HG02938 (cell line): ENCODE data around the gene MECP2.
"Not testable (repeated sequence)": the region's sequence is repeated elsewhere in the genome, so short reads cannot be mapped to it uniquely, and the experiment has no call there.

Experiments
- ATAC-seq: cut with Tn5 transposase; IDR thresholded peaks from one replicate; pipeline ENCODE4 v1.9.1; 2021; ENCODE audit warnings: mild to moderate bottlenecking, moderate library complexity; ENCODE audit not compliant: unreplicated experiment

MECP2 gene

DNA sequence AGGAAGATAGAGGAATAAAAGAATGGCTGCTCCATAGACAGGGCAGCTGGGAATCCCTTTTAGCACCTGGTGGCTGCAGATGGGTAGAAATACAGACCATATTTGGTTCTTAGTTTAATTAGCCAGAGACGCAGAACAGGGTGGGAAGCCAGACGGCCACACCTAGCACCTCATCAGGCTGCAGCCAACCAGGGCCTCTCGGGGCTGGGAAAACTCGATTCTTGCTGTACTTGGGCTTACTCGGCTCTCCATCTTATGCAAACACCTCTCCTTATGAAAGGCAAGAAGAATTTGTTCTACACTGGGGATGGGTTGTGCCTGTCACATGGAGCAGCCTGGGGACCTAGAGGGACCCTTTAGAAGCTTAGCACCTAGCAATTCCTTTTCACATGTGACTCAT, 97.5 kb downstream of the MECP2 start:
- no peak for ATAC-seq

DNA sequence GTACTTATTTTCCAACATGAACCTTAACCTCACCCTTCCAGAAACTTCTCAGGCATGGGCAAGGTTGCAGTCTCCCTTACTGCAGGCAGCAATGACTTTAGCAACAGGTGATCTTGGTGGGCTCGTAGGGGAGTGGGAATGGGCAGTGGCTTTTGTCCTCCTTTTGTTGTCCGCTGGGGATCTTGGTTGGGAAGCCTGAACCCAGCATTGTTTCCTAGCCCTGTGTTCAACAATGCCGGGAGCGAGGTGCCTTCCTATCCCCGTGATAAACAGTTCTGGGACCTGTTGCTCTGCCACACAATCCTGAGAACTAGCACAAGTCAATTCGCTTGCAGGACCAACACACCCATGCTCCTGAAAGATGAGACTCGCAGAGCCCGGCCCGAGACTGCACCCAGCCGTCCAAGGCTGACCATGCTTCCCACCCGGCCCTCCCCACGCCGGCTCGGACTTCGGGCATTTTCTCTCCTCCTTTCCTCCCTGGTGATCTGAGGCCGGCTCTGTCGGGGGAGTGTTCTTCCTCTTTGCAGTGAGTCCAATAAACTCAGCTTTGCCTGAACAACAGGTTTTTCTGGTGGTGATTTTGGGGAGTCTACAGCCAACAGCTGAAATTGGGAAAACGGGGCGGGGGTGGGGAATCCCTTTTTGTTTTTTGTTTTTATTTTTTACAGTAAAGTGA, 98.0 kb downstream of the MECP2 start:
- no peak for ATAC-seq

DNA sequence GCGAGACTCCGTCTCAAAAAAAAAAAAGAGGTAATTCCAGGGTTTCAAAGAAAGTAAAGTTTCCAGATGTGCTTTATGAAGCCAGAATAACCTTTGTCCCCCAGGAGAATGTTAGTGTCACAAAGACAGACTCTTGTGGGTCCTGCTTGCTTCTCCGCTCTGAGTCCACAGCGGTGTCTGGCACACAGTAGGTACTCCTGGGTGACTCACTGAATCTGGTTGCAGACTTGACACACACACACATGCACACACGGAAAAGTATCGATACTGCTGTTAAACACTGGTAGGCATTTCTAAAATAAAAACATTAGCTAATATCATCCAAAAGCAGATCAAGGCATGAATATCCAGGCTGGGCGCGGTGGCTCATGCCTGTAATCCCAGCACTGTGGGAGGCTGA, 102.0 kb downstream of the MECP2 start:
- ATAC-seq = no peak

DNA sequence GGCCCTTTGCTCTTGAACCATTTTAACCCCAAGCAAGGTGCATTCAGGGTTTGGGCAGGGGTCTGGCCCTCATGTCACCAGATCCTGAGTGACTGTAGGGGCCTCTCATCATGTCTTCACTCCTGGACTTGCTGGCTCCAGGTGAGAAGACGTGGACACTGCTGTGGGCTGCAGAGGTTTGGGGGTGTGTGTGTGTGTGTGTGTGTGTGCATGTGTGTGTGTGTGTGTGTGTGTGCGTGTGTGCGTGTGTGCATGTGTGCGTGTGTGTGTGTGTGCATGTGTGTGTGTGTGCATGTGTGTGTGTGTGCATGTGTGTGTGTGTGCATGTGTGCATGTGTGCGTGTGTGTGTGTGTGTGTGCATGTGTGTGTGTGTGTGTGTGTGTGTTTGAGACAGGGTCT, 103.1 kb downstream of the MECP2 start:
- not testable (repeated sequence) for ATAC-seq

DNA sequence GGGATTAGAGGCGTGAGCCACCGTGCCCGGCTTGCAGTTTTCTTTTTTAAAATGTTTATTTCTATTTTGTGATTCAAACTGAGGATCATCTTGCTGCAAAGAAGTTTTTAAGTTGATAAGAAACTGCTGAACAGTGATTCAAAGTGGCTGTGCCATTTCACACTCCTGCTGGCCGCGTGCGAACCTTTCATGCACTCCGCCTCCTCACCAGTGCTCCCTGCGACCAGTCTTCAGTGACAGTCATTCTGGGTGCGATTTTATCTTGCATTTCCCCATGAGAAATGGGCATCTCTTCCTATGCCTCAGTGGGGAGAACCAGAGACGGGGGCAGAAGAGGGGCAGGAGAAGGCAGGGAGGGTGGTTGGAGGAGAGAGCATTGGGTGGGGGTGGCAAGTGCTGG, 103.5 kb downstream of the MECP2 start:
- no peak for ATAC-seq

DNA sequence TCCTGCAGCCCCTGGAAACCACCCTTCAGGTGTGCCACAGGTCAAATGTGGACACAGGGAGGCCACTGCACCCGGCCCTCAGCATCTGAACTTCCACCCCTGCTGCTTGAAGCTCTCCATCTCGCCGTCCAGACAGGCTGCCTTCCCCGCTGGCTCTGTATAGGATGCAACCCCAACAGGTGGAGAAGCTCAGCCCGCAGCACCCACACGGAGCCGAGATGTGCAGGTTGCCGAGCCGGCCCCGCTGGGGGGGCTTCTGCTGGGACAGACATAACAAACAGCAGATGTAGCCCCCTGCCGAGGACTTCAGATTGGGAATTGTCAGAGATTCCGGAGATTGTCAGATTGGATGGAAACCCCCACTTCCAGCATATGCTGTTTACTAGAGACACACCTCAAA, 104.4 kb downstream of the MECP2 start:
- no peak for ATAC-seq

DNA sequence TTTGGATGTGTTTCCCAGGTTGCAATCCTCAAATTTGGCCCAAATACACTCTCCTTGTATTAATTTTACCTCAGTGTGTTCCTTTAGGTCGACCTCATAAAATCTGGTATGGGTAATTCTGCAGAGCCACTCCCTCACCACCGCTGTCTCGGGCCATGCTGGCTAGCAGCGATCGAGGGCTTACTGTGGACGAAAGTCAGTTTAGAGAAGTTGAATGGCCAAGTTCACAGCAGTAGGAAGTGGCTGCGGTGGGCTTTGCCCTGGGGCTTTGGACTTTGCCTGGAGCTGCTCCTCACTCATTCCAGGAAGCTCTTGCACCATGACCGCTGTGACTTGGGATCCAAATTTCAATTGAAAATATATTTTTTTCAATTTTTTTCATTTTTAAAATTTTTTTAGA, 105.3 kb downstream of the MECP2 start:
- ATAC-seq = no peak

DNA sequence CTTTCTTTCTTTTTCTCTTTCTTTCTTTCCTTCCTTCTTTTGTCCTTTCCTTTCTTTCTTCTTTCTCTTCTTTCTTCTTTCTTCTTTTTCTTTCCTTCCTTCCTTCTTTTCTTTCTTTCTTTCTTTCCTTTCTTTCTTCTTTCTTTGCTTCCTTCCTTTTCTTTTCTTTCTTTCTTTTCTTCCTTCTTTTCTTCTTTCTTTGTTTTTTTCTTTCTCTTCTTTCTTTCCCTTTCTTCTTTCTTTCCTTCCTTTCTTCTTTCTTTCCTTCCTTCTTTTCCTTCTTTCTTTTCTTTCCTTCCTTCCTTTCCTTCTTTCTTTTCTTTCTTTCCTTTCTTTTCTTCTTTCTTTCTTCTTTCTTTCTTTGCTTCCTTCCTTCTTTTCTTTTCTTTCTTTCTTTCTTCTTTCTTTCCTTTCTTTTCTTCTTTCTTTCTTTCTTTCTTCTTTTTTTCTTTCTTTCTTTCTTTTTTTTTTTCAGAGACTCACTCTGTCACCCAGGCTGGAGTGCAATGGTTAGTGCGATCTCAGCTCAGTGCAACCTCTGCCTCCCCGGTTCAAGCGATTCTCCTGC, 106.4 kb downstream of the MECP2 start:
- no peak for ATAC-seq

DNA sequence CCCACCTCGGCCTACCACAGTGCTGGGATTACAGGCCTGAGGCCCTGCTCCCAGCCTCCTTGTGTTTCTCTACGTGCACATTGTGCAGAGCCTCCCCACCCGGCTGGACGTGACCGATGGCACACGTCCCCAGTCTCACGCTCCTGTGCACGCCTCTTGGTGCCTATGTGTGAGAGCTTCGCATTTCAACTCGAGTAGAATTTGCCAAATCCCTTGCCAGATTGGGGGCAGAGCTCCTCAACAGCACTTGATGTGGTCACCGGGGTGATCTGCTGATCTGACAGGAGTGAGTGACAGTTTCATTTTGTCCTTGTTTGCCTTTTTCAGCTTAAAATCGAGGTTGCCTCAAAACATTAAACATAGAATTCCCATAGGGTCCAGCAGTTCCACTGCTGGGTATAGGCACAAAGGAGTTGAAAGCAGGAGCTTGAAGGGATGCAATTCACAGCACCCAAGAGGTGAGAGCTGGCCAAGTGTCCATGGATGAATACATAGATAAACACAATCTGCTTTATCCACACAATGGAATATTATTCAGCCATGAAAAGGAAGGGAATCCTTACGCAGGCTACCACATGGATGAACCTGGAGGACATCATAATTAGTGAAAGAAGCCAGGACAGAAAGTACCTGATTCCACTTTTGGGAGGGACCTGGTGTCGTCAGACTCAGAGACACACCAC, 107.4 kb downstream of the MECP2 start:
- no peak for ATAC-seq

DNA sequence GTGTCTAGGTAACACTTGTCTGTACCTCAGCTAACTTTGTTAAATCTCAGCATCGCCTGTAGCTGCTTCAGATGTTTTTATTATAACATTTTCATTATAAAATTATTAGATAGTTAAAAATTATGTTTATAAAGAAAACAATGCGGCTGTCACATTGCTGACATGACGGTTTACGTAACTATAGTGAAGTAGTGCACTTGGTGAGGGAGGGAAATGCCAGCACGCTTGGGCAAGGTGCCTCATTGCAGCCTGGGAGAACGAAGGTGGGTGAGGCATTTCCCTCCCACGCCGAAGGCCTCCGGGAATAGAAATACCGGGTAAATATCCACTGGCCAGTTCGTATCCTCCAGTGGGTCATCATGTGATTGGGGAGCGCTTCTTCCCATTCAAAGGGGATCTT, 109.0 kb downstream of the MECP2 start:
- no peak for ATAC-seq

DNA sequence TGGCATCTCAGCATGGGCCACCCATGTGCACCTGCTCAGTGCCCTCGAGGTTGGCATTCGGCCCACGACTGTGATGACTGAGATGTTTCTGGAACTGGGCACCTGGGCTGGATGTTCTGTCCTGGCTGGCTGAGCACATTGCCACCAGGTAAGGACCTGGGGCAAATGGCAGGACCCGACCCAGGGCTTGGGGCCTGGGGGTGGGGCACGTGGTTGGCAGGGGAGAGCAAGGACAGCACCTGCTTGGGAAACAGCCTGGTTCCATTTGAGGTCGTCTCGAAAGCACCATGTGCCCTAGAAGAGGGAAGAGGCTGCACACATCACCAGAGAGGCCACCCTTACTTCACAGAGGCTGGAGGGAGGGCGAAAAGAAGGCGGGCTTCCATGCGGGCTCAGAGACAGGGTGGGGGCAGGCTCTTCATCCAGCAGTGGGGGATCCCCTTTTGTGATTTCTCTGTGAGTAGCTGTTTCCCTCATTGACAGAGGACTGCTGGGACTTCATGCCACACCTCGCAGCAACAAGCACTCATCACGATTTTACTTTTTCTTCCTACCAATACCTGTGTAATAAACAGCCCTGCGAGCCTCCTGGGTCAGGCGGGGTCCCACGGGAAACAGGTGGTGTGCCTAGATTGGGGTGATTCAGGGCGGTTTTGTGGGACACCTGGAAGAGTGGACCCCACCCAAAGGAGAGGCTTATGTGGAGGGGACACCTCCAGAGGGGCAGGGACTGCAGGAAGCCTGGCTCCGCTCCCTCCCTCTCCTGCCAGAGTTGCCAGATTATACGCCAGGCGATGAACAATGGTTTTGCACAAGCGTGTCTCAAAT, 113.0 kb downstream of the MECP2 start:
- no peak for ATAC-seq

DNA sequence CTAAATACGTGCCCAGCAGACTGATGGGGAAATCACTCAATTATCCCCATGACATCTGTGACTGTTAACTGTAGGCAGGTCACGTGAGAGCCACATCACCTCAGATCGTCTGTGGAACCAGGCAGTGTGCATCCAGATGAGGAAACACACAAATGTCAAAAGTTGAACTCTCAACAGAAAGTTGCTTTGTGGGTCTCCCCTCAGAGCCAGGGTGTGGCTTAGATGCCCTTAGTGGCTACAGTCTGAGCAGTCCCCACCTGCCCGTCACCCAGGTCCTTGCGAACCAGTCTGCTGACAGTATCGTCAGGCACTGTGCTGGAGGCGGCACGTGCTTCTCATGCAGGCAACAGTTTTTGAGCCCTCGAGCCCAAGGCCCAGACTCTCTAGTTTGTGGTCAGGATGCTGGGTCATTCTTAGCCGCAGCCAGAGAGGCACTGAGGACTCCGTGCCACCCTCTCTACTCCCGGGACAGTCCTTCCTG, 114.2 kb downstream of the MECP2 start:
- ATAC-seq = no peak

DNA sequence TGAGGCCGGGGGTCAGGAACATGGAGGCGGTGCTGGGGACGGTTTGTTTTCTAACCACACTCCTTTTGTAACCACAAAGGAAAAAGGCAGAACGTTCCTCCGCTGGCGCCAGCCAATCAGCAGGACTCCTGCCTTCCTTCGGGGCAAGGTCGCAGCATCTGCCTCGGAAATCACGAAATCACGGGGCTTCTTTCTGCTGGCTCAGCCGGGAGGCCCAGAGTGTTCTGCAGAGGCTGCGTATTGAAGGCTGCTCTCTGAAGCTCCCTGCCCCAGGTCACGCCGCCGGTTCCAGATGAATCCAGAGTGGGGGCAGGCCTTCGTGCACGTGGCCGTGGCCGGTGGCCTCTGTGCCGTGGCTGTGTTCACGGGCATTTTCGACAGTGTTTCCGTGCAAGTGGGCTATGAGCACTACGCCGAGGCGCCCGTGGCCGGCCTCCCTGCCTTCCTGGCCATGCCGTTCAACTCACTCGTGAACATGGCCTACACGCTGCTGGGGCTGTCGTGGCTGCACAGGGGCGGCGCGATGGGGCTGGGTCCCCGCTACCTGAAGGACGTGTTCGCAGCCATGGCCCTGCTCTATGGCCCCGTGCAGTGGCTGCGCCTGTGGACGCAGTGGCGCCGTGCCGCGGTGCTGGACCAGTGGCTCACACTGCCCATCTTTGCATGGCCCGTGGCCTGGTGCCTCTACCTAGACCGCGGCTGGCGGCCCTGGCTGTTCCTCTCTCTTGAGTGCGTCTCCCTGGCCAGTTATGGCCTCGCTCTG, 115.6 kb downstream of the MECP2 start:
- no peak for ATAC-seq

DNA sequence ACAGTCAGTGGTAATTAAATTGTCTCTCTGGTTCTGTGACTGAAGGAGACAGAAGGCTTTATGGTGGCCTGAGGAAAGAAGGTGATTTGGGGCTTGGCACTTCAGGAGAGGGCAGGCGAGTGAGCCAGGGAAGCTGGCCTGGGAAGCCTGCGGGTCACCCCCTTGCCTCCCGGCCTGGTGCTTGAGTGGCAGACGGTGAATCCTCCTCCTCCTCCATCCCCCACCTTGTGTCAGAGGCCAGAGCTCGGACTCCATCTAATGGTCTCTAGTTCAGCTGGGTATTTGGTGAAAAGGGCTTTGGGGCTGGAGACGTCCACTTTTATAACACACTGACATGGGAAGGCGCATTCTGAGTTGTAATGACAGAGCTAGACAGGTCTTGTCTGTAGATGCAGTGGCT, 116.3 kb downstream of the MECP2 start:
- ATAC-seq = no peak

DNA sequence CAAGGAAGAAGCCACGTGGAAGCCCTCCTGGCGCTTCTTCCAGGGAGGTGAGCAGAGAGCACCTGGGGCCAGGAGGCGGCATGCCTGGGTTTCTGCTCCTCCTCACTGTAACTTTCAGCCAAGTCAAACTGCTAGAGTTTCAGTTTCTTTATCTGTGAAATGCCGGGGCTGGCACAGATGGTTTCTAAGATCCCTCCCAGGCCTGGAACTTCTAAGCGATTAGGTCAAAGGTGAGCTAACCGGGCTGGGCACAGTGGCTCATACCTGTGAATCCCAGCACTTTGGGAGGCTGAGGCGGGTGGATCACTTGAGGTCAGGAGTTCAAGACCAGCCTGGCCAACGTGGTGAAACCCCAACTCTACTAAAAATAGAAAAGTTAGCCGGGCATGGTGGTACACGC, 117.1 kb downstream of the MECP2 start:
- ATAC-seq = not testable (repeated sequence)

DNA sequence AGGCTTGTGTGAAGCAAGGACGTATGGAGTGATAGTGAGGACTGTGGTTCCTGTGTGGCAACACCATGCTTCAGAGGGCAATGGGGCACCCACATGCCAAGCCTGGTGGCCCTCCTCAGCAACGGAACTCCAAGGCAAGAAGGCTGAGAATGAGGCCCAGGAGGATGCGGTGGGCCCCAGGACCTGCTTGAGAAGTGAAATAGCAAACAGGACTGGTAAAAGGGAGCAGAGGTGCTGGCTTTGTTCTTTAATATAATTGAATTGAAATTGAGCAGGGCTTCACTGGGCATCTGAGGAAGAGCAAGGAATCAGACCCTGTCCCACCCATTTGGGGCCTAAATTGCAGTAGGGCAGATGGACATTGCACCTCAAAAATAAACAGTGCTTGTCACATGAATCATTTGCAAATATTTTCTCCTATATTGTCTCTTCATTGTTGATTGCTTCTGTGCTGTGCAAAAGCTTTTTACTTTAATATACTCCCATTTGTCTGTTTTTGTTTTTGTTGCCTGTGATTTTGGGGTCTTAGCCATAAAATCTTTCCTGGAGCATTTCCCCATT, 122.7 kb downstream of the MECP2 start:
- ATAC-seq = no peak

DNA sequence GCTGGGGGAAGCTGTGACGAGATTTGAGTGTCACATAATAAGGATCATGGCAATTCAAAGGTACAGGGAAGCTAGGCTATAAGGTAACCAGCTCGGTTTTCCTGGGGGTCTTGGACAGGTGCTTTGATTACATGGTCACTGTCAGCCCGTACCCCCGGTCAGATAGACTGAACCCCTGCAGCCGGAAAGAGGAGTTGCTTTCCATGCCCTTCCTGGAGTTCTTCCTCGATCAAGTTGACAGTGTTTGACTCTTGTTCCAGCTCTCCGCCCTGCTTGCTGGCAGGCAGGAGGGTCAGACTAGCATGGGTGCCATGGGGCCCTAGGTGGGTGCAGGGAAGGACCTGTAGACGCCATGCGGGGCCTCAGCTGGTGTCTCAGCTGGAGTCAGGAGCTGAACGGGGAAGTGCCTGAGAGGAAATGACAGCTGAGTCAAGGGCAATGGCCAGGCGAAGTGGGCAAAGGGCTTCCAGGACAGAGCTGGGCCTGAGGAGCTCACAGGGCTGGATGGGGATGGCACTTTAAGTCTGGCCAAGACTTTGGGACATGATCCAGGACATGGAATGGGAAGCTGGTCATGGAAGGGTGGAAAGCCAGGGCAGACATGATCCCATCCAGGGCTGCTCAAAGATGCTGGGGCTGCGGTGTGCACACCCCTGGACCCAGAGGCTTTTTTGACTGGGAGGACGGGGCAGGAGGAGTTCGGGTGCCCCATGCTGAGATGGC, 123.4 kb downstream of the MECP2 start:
- ATAC-seq = no peak

DNA sequence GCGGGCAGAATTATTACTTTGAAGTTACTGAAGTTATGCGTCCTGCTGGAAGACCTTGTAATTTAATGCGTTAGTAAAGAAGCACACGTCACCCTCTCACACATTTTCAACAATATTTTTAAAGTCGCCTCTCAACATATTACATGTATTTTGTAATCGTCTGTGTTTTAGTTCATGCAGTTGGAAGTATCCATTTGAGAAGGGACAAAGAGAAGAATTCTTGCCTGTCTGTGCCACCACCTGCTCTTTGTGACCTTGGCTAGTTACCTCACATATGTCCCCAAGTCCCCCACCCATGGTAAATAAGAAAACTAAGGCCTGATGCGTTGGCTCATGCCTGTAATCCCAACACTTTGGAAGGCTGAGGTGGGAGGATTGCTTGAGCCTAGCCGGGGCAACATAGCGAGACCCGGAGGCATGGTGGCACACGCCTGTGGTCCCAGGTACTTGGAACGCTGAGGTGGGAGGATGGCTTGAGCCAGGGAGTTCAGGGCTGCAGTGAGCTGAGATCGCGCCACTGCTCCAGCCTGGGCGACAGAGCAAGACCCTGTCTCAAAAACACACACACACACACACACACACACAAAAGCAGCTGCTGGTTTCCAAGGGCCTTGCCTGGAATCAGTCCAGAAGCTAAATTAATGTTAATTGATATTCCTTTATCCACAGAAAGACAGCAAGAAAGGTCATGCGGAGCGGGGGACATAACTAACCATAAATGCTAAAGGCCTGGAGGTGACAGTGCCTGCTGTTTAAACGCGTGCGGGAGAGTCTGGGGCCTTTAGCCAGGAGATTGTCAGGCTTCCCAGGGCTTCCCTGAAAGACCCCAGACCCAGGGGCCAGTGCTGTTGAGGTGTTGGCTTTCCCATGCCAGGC, 124.2 kb downstream of the MECP2 start:
- ATAC-seq = no peak
